Ectodermal cell (in vitro differentiated cells): ENCODE measurements around the gene GMIP.
"Not testable (repeated sequence)": the region's sequence is repeated elsewhere in the genome, so short reads cannot be mapped to it uniquely, and the experiment has no call there.

Experiments used
- H3K27ac ChIP-seq: 2 replicates; pipeline ENCODE4 v1.7.0; 2013; ENCODE audit warnings: mild to moderate bottlenecking, low read depth, low read length; ENCODE audit not compliant: insufficient read depth, poor library complexity, severe bottlenecking
- H3K27me3 ChIP-seq: 2 replicates; pipeline ENCODE4 v1.7.0; 2013; ENCODE audit warnings: mild to moderate bottlenecking, low read length; ENCODE audit not compliant: insufficient read depth, control insufficient read depth, poor library complexity, severe bottlenecking
- H3K36me3 ChIP-seq: one replicate; pipeline ENCODE4 v1.7.0; 2013; ENCODE audit warnings: low read length; ENCODE audit not compliant: control insufficient read depth, insufficient read depth
- H3K4me1 ChIP-seq: one replicate; pipeline ENCODE4 v1.7.0; 2013; ENCODE audit warnings: low read length; ENCODE audit not compliant: control insufficient read depth, insufficient read depth
- H3K4me3 ChIP-seq: 2 replicates; pipeline ENCODE4 v1.7.0; 2013; ENCODE audit warnings: low read depth, low read length, control low read depth; ENCODE audit not compliant: insufficient read depth
- H3K9me3 ChIP-seq: 2 replicates; pipeline ENCODE4 v1.7.0; 2013; ENCODE audit warnings: mild to moderate bottlenecking, low read length, moderate library complexity; ENCODE audit not compliant: control insufficient read depth
- WGBS, 2 experiments: methylation state at CpG; one replicate each; pipeline ENCODE4 v1.1.7; 2013; ENCODE audit warnings: missing lambda C conversion rate in 2 of 2; 5-methylcytosine and 5-hydroxymethylcytosine counted together

Gene GMIP

DNA sequence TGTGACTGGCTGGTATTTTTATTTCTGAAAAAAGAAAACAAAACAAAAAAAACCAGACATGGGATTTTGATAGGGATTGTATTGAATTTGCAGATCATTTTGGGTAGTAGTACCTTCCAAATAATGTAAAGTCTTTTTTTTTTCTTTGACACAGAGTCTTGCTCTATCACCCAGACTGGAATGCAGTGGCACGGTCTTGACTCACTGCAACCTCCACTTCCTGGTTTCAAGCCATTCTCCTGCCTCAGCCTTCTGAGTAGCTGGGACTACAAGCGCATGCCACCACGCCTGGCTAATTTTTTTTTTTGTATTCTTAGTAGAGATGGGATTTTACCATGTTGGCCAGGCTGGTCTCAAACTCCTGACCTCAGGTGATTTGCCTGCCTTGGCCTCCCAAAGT is 29.4 kb upstream of the GMIP start:
- H3K36me3 ChIP-seq, result peaks cover 9% of the 10 kb centered on the region
- 94 to 96% methylated on average over 3 of the region's 3 CpGs for WGBS, 2 experiments
- no peak overlapping the region for H3K4me3 ChIP-seq
- H3K4me1 ChIP-seq, result no peaks in the 10 kb centered on the region
- H3K27ac ChIP-seq, result no peak overlapping the region
- no peaks in the 10 kb centered on the region for H3K9me3 ChIP-seq
- H3K27me3 ChIP-seq, result no peaks in the 10 kb centered on the region

DNA sequence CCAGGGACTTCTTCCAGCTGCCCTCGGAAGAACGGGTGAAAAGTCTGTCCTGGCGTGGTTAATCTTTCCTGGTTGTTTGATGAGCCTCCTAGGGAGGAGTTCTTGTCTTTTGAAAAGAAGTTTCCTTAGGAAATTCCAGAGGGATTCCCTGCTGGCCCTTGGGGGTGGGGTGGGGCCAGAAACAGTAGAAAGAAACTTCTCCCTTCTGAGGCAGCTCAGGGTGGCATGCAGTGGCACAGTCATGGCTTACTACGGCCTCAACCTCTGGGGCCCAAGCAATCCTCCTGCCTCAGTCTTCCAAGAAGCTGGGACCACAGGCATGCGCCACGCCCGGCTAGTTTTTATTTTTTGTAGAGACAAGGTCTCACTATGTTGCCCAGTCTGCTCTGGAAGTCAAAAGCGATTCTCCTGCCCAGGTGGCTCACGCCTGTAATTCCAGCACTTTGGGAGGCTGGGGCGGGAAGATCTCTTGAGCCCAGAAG is 26.7 kb upstream of the GMIP start:
- Histone ChIP-seq H3K36me3 (peaks cover 4% of the 10 kb centered on the region), H3K27me3 (no peaks in the 10 kb centered on the region), H3K4me3 (peak overlapping the region; percentile 89), H3K9me3 (no peaks in the 10 kb centered on the region), H3K4me1 (no peaks in the 10 kb centered on the region), H3K27ac (peak overlapping the region; percentile 16)
- WGBS, 2 experiments, result 45 to 46% methylated on average over 10 of the region's 10 CpGs

DNA sequence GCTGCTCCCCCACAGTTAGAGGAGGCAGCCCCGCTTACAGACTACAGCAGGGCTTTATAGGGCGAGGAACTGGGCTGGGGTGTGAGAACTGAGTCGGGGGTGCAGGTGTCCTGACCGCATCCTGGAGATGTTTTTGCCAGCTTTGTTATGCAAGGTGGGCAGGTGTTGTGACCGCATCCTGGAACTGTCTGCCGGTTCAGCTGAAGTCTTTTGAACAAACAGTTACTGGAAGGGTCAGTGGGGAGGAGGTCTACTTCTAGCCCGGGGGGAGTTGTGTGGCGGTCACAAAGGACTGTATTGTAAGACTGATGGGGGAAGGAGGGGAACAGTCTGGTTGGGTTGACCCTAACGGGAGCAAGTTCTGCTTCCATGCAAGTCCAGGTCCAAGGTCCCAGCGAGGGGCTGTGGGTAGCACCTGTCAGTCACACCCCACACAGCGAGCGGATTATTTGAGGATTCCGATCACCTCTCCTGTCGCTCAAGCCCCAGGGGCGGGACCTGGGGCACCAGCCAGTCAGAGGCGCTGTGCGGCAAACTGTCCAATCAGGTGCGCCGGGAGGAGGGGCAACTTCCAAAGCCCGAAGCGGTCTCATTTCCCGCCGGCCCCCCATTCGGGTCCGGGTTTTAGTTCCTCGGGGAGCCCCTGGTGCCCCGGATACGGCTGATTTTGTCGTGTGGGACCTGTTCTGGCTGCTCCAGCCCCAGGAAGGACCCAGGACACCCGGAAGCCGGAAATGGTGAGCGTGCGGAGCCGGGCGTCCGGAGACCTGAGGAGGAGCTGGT is 25.0 kb upstream of the GMIP start, which contains the start of gene ZNF101:
ZNF101 (plus strand) TSS at position 610 of the 783 bp plus-strand sequence; CDS start at position 735, 125 bp downstream.
- 4 to 5% methylated on average over 36 of the region's 36 CpGs for WGBS, 2 experiments
- Histone ChIP-seq H3K9me3 (no peaks in the 10 kb centered on the region), H3K27ac (peak within 1 kb of the TSS; percentile 87), H3K27me3 (no peaks in the 10 kb centered on the region), H3K36me3 (no peaks in the 10 kb centered on the region), H3K4me1 (no peaks in the 10 kb centered on the region), H3K4me3 (peak within 1 kb of the TSS; percentile 89)

DNA sequence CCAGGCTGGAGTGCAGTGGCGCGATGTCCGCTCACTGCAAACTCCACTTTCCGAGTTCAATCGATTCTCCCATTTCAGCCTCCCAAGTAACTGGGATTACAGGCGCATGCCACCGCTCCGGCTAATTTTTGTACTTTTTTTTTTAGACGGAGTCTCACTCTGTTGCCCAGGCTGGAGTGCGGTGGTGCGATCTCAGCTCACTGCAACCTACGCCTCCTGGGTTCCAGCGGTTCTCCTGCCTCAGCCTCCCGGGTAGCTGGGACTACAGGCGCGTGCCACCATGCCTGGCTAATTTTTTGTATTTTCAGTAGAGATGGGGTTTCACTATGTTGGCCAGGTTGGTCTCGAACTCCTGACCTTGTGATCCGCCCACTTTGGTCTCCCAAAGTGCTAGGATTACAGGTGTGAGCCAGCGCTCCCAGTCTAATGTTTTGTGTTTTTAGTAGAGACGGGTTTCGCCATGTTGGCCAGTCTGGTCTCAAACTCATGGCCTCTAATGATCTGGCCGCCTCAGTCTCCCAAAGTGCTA is 22.0 kb upstream of the GMIP start:
- not testable (repeated sequence) for H3K36me3 ChIP-seq, H3K9me3 ChIP-seq, H3K27ac ChIP-seq, H3K4me3 ChIP-seq, H3K27me3 ChIP-seq
- 94 to 95% methylated on average over 22 of the region's 22 CpGs for WGBS, 2 experiments
- peaks cover 10% of the 10 kb centered on the region for H3K4me1 ChIP-seq

DNA sequence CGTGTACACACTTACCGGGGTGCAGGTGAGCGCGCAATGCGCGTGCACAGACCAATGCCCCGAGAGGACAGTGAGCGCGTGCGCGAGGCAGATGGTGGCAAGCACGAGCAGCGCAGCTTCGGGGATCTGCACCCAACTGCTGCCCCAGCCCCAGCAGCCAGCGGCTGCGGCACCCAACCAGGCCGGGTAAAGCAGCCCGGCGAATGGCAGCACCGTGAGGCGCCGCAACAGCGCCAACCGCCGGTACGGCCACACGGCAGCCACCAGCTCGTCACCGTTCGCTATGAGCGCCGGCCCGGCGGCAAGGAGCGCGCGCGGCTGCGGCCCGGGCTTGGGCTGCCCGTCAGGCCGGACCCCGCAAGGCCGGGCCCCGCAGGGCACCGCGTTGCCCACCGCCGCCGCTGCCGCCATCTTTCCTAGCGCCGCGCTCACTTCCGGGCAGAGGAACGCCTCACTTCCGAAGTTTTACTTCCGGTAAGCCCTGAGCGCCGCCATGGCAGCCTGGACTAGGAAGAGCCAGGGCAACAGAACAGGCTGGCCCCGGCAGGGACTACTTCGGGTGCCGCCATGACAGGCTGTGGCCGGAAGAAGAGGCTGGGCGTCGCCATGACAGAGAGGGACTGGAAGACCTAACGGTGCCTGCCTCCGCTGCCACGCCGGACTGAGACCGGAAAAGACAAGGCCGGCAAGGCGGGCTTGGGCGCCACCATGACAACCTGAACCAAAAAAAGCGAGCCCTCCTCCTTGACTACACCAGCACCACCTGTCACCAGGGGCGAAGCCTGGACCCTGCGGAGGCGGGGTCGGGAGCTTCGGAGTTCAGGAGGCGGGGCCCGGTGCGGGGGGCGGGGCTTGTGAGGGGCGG is 20.0 kb upstream of the GMIP start, which contains the start of gene ATP13A1:
ATP13A1 (minus strand) TSS at position 421 of the 865 bp plus-strand sequence; CDS start at position 411, 10 bp downstream.
- Histone ChIP-seq H3K4me3 (peak within 1 kb of the TSS; percentile 99), H3K27ac (peak within 1 kb of the TSS; percentile 94), H3K9me3 (no peaks in the 10 kb centered on the region), H3K36me3 (peaks cover 7% of the 10 kb centered on the region), H3K27me3 (no peaks in the 10 kb centered on the region), H3K4me1 (peaks cover 10% of the 10 kb centered on the region)
- 0% methylated on average over 85 of the region's 85 CpGs for WGBS, 2 experiments

DNA sequence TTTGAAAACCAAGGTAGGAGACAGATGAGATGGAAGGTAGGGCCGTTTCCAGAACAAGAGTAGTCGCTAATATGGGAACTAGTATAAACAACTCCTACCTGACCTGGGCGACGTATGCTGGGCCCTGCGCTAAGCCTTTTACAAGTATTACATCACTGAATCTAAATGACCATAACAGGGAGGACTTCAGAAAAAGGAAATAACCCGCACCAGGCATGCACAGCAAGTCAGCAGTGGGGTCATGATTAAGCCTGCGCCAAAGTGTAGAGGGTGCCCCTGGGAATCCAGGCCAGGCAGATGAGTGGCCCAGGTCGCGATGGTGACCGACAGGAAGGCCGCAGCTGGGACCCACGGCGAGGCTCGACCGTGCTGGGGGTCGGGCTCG is 19.4 kb upstream of the GMIP start:
- Histone ChIP-seq H3K9me3 (no peaks in the 10 kb centered on the region), H3K4me3 (peak overlapping the region; percentile 99), H3K36me3 (peaks cover 13% of the 10 kb centered on the region), H3K4me1 (peaks cover 10% of the 10 kb centered on the region), H3K27ac (no peak overlapping the region), H3K27me3 (no peaks in the 10 kb centered on the region)
- WGBS, 2 experiments, result 18 to 20% methylated on average over 17 of the region's 17 CpGs

DNA sequence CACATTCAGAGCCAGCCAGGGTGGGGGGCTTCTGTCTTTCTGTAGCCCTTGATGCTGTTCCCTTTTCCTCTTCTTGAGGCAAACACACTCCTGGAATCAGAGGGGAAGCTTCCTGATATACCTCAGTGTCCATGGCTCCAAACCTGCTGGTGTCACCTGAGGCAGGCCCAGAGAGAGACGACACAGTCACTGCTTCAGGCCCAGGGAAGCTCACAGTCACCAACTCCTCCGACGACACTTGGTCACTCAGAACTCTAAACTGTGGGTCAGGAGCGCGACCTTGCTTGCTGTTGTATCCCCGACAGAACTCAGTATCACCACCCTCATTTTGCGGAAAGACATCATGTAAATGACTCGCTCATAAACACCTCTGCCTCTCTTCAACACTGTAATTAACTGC is 18.9 kb upstream of the GMIP start:
- Histone ChIP-seq H3K36me3 (peaks cover 19% of the 10 kb centered on the region), H3K4me1 (peaks cover 10% of the 10 kb centered on the region), H3K9me3 (no peaks in the 10 kb centered on the region), H3K4me3 (peak overlapping the region; percentile 99), H3K27me3 (no peaks in the 10 kb centered on the region), H3K27ac (no peak overlapping the region)
- WGBS, 2 experiments, result 85 to 88% methylated on average over 8 of the region's 8 CpGs

DNA sequence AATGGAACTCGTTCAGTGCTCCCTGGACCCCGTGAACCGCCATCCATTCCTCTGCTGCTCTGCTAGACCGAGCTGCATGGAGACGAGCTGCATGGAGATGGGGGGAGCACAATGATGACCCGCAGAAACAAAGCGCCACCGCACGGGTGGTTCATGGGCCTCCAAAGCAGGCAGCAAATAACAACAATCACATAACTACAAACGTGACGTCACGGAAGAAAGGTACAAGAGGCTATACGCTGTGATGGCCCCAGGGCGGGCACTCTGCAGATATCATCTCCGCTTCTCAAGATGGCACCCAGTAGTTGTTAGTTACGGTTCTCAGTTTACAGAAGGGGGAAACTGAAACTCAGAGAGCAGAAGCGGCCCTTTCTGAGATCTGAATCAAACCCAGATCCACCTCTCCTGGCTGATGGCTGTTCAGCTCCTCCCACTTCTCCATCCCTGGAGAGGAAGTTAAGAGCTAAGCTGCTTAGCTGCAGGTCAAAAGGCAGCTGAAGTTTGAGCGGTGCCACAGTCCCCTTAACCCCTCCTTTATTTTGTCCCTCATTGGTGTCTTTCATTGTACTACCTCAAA is 18.3 kb upstream of the GMIP start:
- Histone ChIP-seq H3K4me1 (peaks cover 10% of the 10 kb centered on the region), H3K27me3 (no peaks in the 10 kb centered on the region), H3K9me3 (no peaks in the 10 kb centered on the region), H3K4me3 (peak overlapping the region; percentile 2), H3K27ac (no peak overlapping the region), H3K36me3 (peaks cover 21% of the 10 kb centered on the region)
- WGBS, 2 experiments, result 85 to 88% methylated on average over 18 of the region's 18 CpGs

DNA sequence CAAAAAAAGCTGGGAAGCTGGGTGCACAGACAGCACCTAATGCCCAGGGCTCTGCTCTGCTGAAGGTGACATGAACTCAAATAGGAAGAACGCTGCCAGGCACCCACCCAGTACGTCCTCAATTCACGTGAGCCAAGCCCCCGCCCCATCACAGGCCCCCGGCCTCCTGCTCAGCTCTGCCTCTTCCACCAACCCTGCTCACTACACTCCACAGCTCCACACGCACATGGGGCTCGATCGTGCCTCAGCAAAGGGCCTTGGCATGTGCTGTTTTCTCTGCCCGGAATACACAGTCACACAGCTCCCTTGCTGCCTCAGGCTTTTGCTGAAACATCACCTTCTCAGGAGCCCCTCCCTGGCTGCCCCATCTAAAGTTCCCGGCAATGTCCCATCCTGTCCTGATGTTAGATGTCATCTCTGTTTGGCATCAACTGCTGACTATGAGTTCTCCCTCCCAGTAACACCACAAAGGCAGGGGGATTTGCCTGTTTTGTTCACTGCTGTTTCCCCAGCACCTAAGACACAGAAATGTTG is 17.8 kb upstream of the GMIP start:
- Histone ChIP-seq H3K27ac (no peak overlapping the region), H3K9me3 (no peaks in the 10 kb centered on the region), H3K4me1 (peaks cover 10% of the 10 kb centered on the region), H3K4me3 (peak overlapping the region; percentile 2), H3K36me3 (peaks cover 23% of the 10 kb centered on the region), H3K27me3 (no peaks in the 10 kb centered on the region)
- 94 to 95% methylated on average over 10 of the region's 10 CpGs for WGBS, 2 experiments
